ENCODE results near the gene NXN.

DNA sequence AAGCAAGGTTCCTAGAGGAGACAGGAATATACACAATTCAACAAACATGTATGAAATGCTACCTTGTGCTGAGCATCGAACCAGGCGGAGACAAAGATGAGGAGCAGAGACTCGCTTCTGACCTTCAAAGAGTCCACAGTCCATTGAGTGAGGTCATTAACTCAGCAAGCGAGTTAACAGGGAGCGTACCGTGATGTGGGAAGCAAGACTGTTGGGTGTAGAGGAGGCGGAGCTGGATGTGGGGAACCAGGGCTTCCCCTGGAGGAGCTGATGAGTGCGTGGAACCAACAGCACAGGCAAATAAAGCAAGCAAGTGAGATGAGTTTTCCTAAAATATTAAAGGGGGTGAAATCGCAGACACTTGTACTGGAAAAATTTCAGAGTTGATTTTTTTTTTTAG lies 65.0 kb downstream of the NXN start:
- no peak for TF ChIP-seq POLR2A (IDR thresholded peaks at IDR 0.05)
- TF ChIP-seq, protein P1, sequence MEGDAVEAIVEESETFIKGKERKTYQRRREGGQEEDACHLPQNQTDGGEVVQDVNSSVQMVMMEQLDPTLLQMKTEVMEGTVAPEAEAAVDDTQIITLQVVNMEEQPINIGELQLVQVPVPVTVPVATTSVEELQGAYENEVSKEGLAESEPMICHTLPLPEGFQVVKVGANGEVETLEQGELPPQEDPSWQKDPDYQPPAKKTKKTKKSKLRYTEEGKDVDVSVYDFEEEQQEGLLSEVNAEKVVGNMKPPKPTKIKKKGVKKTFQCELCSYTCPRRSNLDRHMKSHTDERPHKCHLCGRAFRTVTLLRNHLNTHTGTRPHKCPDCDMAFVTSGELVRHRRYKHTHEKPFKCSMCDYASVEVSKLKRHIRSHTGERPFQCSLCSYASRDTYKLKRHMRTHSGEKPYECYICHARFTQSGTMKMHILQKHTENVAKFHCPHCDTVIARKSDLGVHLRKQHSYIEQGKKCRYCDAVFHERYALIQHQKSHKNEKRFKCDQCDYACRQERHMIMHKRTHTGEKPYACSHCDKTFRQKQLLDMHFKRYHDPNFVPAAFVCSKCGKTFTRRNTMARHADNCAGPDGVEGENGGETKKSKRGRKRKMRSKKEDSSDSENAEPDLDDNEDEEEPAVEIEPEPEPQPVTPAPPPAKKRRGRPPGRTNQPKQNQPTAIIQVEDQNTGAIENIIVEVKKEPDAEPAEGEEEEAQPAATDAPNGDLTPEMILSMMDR (IDR thresholded peaks at IDR 0.05): no peak
- no peak for TF ChIP-seq EP300 (IDR thresholded peaks at IDR 0.05)
- TF ChIP-seq POLR2AphosphoS5 (IDR thresholded peaks at IDR 0.05): no peak

Measured in upper lobe of left lung (tissue), 4 donors.